ENCODE data around the gene USP12. TPM values are rescaled to one million over a fixed set of nuclear protein-coding genes. Genes with fewer than 3 reads are reported as not detected.
A peak's percentile ranks its signal among the peaks of the same experiment; 100 is the strongest.

Gene USP12
- total RNA-seq, 4 donors from 2014 or later, result 19.2 to 33.7 (median 25.9) TPM

- 1 to 2% methylated on average over 23 to 29 of the region's 56 CpGs for WGBS, 2 donors
- Histone ChIP-seq H3K27me3 (no peaks in the 10 kb centered on the region), H3K4me3 (replicated peaks in 1 of 3) (peak overlapping the region in 2 of 3 donors; percentile 33 to 77), H3K27ac (peak overlapping the region; percentile 73 to 81 (median 79)), H3K9me3 (no peaks in the 10 kb centered on the region), H3K36me3 (no peaks in the 10 kb centered on the region), H3K4me1 (peaks cover 27 to 28% of the 10 kb centered on the region in 2 donors)
- intact Hi-C loops (cut with DNase I), result loop anchor here (5.0 kb wide), 1 partner anchor 102 kb away; the partner anchor contains the start of gene RASL11A
- DNase-seq, result peak; percentile 48 to 49
- TF ChIP-seq POLR2A (IDR thresholded peaks at IDR 0.05) (peak in 1 of 2 donors; percentile 4), CTCF (IDR thresholded peaks at IDR 0.05) (no peak)
Measured at GRCh38 chr13:27170516-27171243, 931 bp downstream of the USP12 start.

DNA sequence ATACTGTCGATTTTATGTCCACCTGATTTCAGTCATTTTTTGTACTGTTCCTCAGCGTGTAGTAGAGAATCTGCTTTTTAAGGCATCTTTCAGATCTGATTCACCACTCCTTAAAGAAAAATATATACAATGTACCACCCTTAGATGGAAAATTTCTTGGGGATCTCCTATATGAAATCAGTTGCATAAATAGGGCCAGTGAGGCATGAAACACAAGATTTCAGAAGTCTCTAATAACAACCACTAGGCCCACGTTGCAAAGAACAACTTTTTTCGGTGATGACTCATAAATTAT is 1.4 kb downstream of the USP12 start:
- Histone ChIP-seq H3K27me3 (no peaks in the 10 kb centered on the region), H3K4me1 (peaks cover 27 to 28% of the 10 kb centered on the region in 2 donors), H3K4me3 (replicated peaks in 1 of 3) (peak overlapping the region in 1 of 3 donors; percentile 77), H3K9me3 (no peaks in the 10 kb centered on the region), H3K27ac (peak overlapping the region in 2 of 3 donors; percentile 79 to 81), H3K36me3 (no peaks in the 10 kb centered on the region)
- TF ChIP-seq POLR2A (IDR thresholded peaks at IDR 0.05) (no peak), CTCF (IDR thresholded peaks at IDR 0.05) (no peak)
- WGBS, 2 donors, result 27 to 30% methylated on average over 4 of the region's 4 CpGs
- DNase-seq, result no peak
- intact Hi-C loops (cut with DNase I), result loop anchor here (5.0 kb wide), 1 partner anchor 102 kb away; the partner anchor contains the start of gene RASL11A

DNA sequence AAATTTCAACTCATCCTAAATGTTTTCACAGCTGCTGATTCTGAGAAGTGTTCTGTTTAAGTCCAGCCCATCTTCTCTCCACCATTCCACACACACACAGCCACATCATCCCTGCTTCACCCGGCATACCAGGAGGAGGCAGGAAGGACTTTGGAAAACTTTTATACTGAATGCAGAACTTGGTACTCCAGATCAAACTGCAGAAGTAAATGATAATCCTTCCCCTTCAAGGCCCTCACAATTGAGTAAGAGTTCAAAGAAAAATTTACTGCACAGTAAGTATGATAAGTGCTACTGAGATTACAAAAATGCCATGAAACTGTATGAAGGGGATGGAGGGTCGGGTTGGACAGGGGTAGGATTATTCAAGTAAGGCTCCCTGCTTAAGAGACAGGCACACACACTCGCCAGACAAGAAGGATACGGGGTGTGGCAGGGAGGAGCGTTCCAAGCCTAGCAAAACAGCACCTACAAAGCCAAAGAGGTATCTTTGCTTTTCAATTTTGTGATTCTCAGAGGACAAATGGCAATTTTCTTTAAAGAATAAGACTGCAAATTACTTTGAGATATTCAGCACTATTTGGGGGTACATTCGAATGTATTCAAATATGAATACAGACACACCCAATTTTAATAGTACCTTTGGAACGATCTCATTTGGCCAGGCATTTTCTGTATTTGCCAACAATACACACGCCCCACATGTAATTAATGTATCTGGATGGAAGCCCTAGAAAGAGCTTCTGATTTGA is 2.5 kb downstream of the USP12 start:
- peaks cover 27 to 28% of the 10 kb centered on the region in 2 donors for H3K4me1 ChIP-seq
- no peak overlapping the region for H3K27ac ChIP-seq
- H3K36me3 ChIP-seq, result no peaks in the 10 kb centered on the region
- intact Hi-C loops (cut with DNase I), result no loop called here
- TF ChIP-seq POLR2A (IDR thresholded peaks at IDR 0.05) (no peak), CTCF (IDR thresholded peaks at IDR 0.05) (no peak)
- DNase-seq, result no peak
- H3K4me3 ChIP-seq (replicated peaks in 1 of 3), result no peak overlapping the region
- WGBS, 2 donors, result 70% methylated on average over 8 of the region's 8 CpGs
- no peaks in the 10 kb centered on the region for H3K9me3 ChIP-seq
- no peaks in the 10 kb centered on the region for H3K27me3 ChIP-seq

- Histone ChIP-seq H3K27me3 (no peaks in the 10 kb centered on the region), H3K9me3 (no peaks in the 10 kb centered on the region), H3K4me3 (replicated peaks in 1 of 3) (no peak overlapping the region), H3K36me3 (no peaks in the 10 kb centered on the region), H3K4me1 (peaks cover 27 to 28% of the 10 kb centered on the region in 2 donors), H3K27ac (no peak overlapping the region)
- no peak for DNase-seq
- intact Hi-C loops (cut with DNase I), result no loop called here
- WGBS, 2 donors, result 56 to 64% methylated on average over 6 of the region's 6 CpGs
- TF ChIP-seq POLR2A (IDR thresholded peaks at IDR 0.05) (no peak), CTCF (IDR thresholded peaks at IDR 0.05) (no peak)
Measured at GRCh38 chr13:27168086-27168485, 3.5 kb downstream of the USP12 start.

DNA sequence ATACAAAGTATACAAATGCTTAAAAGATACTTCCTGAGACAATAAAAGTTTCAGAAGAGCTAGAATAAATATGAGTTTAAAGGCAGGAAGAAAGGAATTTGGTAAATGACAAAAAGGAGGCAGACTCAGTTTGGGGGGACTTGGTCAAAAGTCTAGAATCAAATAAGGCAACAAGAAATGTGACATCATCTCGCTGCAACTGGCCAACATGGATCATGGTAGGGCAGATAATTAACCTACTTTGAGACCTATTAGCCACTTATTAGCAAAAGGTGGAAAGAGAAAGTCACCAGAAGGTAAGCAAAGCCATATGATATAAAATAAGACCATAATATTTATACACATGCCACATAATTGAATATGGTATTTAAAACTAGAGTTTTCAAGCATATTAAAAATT is 5.3 kb downstream of the USP12 start:
- Histone ChIP-seq H3K4me1 (peaks cover 27 to 28% of the 10 kb centered on the region in 2 donors), H3K27ac (no peak overlapping the region), H3K36me3 (no peaks in the 10 kb centered on the region), H3K27me3 (no peaks in the 10 kb centered on the region), H3K4me3 (replicated peaks in 1 of 3) (no peak overlapping the region), H3K9me3 (no peaks in the 10 kb centered on the region)
- intact Hi-C loops (cut with DNase I), result no loop called here
- TF ChIP-seq CTCF (IDR thresholded peaks at IDR 0.05), result no peak
- TF ChIP-seq POLR2A (IDR thresholded peaks at IDR 0.05), result no peak
- 94 to 100% methylated on average over 1 of the region's 1 CpG for WGBS, 2 donors
- no peak for DNase-seq

Data from thyroid gland (tissue), 4 donors.